T-helper 17 cell (primary cell): ENCODE results near the gene MKNK2. TPM values are rescaled to one million over a fixed set of nuclear protein-coding genes. Genes with fewer than 3 reads are reported as not detected.

Experiments
- ATAC-seq: fragments of 150-1000 bp; cut with Tn5 transposase; 2 replicates; pipeline ENCODE4 v1.10.0; 2021; ENCODE audit warnings: mild to moderate bottlenecking, moderate library complexity
- DNase-seq, 3 donors: peaks; one replicate each; pipeline versions ENCODE4 v3.0.0 to v3.0.0-alpha.2; 2020 to 2021
- H3K9me3 ChIP-seq: one replicate; pipeline ENCODE4 v1.7.0; 2013; ENCODE audit warnings: low read length, mild to moderate bottlenecking; ENCODE audit not compliant: control insufficient read depth, poor library complexity, severe bottlenecking
- H3K27ac Mint-ChIP-seq: one replicate; pipeline ENCODE4 v1.8.0; 2022; ENCODE audit warnings: mild to moderate bottlenecking, moderate library complexity, mixed read lengths
- H3K27me3 Mint-ChIP-seq: one replicate; pipeline ENCODE4 v1.8.0; 2022; ENCODE audit warnings: mixed read lengths
- H3K36me3 Mint-ChIP-seq: one replicate; pipeline ENCODE4 v1.8.0; 2022; ENCODE audit warnings: low read depth, mixed read lengths
- H3K4me1 Mint-ChIP-seq: one replicate; pipeline ENCODE4 v1.8.0; 2022; ENCODE audit warnings: mild to moderate bottlenecking, mixed read lengths
- H3K4me3 Mint-ChIP-seq: one replicate; pipeline ENCODE4 v1.8.0; 2022; ENCODE audit warnings: mild to moderate bottlenecking, moderate library complexity, mixed read lengths
- total RNA-seq, 4 donors: library from RNA in 2 of 4; stranded (reverse) in 2 of 4; gene quantifications; one replicate each; pipeline ENCODE4 v1.2.3 and lab custom pipeline; 2022 to 2026

Gene MKNK2
- total RNA-seq, 2 donors from 2014 or later = 256 to 288 TPM

GRCh38 chr19:2058570-2059421, 7.8 kb upstream of the MKNK2 start:
- ATAC-seq (no peak), DNase-seq (no peak)
- Mint-ChIP-seq H3K27ac (peak overlapping the region; percentile 79), H3K4me1 (peaks cover 35% of the 10 kb centered on the region), H3K36me3 (no peaks in the 10 kb centered on the region), H3K27me3 (no peaks in the 10 kb centered on the region), H3K4me3 (peak overlapping the region; percentile 66)
- H3K9me3 ChIP-seq = no peaks in the 10 kb centered on the region

GRCh38 chr19:2057484-2058469, 6.7 kb upstream of the MKNK2 start:
- ATAC-seq = no peak
- Mint-ChIP-seq H3K27ac (peak overlapping the region; percentile 79), H3K36me3 (no peaks in the 10 kb centered on the region), H3K4me1 (peaks cover 37% of the 10 kb centered on the region), H3K4me3 (peak overlapping the region; percentile 66), H3K27me3 (no peaks in the 10 kb centered on the region)
- no peak for DNase-seq
- no peaks in the 10 kb centered on the region for H3K9me3 ChIP-seq

DNA sequence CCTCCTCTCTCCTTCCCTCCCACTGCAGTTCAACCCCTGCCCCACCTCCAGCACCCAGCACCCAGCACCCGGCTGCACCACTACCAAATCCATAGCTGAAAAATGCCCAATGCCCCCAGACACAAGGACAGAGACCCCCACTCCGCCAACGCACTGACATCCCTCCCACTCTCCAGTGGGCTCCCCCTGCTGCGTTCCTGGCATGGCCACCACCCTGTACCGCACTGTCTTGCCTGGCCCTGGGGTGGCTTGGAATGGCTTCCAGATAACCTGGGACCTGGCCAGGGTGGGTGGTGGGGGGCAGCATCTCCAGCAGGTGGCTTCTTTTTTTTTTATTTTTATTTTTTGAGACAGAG, 5.8 kb upstream of the MKNK2 start:
- H3K4me1 Mint-ChIP-seq = peaks cover 35% of the 10 kb centered on the region
- peak overlapping the region; percentile 79 for H3K27ac Mint-ChIP-seq
- DNase-seq (no peak), ATAC-seq (no peak)
- no peaks in the 10 kb centered on the region for H3K9me3 ChIP-seq
- H3K4me3 Mint-ChIP-seq = peak overlapping the region; percentile 73
- no peaks in the 10 kb centered on the region for H3K27me3 Mint-ChIP-seq
- no peaks in the 10 kb centered on the region for H3K36me3 Mint-ChIP-seq

DNA sequence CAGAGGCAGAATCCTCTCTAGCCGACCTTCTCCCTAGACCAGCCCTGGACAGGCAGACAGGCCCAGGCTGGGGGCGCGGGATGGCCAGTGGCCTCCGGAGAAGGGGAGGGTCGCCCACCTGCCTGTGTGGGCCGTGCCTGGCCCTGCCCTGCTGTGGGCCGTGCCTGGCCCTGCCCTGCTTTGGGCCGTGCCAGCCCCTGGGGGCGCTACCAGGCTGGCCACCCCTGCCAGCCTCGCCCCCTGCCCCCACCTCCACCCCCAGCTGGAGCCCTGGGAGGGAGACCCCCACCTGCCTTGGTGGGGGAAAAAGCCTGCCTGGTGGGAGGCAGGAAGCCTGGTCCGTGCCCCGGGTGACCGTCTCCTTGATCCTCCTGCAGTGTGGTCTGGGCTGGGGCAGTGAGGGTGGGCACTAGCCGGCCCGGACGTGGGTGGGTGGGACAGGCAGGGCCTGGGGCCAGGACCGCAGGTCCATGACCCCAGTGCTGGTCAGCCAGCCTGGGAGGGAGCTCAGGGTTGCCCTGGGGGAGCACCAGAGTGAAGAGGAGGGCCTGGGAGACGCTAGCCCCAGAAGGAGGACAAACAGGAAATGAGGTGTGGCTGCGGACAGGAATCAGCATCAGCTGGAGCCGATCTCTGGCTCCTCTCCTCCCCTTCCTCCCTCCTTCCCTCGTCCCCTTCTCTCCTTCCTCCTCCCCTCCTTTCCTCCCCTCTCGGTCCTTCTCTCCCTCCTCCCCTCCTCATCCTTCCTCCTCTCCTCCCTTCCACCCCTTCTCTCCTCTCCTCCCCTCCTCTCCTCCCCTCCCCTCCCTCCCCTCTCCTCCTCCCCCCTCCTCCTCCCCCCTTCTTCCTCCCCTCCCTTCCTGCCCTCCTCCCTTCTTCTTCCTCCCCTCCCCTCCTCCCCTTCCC, 5.1 kb upstream of the MKNK2 start:
- H3K9me3 ChIP-seq = no peaks in the 10 kb centered on the region
- Mint-ChIP-seq H3K4me1 (peaks cover 39% of the 10 kb centered on the region), H3K27ac (peak overlapping the region; percentile 79), H3K36me3 (peaks cover under 1% of the 10 kb centered on the region), H3K27me3 (no peaks in the 10 kb centered on the region), H3K4me3 (peak overlapping the region; percentile 73)
- ATAC-seq (no peak), DNase-seq (no peak)

DNA sequence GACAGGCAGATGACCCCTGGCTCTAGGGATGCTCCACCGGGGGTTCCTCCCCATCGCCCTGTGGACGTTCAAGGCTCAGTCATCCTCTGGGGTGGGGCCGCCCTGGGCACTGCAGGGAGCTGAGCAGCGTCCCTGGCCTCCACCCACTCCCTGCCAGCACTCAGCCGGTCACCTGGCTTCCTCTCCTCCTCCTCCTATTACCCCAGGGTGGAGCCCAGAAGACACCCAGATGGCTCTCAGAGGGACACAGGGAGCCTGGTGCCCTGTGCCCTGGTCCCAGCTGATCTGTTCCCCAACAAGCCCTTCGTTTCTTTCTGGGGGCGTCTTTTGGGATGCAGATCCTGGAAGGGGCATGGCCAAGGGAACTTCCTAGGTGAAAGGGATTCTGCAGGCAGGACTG, 3.7 kb upstream of the MKNK2 start:
- Mint-ChIP-seq H3K4me1 (peaks cover 33% of the 10 kb centered on the region), H3K27me3 (no peaks in the 10 kb centered on the region), H3K27ac (peak overlapping the region; percentile 79), H3K36me3 (peaks cover 2% of the 10 kb centered on the region), H3K4me3 (peak overlapping the region; percentile 67)
- H3K9me3 ChIP-seq = no peaks in the 10 kb centered on the region
- ATAC-seq = no peak
- DNase-seq = no peak

GRCh38 chr19:2053601-2054389, 2.8 kb upstream of the MKNK2 start:
- no peak overlapping the region for H3K27ac Mint-ChIP-seq
- no peaks in the 10 kb centered on the region for H3K27me3 Mint-ChIP-seq
- peak overlapping the region; percentile 25 for H3K4me3 Mint-ChIP-seq
- no peaks in the 10 kb centered on the region for H3K9me3 ChIP-seq
- DNase-seq (no peak), ATAC-seq (no peak)
- peaks cover 2% of the 10 kb centered on the region for H3K36me3 Mint-ChIP-seq
- H3K4me1 Mint-ChIP-seq = peaks cover 35% of the 10 kb centered on the region

GRCh38 chr19:2051773-2052704, 995 bp upstream of the MKNK2 start:
- H3K36me3 Mint-ChIP-seq = peaks cover 2% of the 10 kb centered on the region
- H3K27me3 Mint-ChIP-seq = no peaks in the 10 kb centered on the region
- ATAC-seq = peak; percentile 44

DNA sequence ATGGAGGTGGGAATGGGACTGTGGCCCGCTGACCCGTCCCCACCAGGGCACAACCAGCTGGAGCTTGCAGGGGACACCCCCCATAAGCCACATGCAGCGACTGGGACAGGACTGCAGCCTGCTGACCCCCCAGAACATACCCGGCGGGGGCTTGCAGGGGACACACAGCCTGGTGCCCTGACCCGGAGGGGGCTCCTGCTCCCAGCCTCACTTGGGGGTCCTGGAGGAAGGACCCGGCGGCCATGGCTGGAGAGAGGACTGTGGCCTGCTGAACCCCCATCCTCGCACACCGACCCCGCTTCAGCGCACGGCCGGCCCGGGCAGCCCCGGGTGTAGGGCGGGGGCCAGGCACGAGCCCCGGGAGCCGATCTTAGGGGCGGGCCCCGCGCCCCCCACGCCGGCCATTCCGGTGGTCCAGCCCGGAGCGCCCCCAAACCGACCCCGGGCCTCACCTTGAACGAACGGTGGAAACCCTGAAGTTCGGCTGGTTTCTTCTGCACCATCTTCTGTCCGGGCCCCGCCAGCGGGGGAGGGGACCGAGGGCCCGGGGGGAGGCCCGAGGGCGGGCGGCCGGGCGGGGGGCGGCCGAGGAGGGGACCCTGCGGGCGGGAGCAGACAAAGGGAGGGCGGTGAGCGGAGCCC, 574 bp downstream of the MKNK2 start:
- Mint-ChIP-seq H3K4me3 (peak overlapping the region; percentile 89), H3K4me1 (peaks cover 27% of the 10 kb centered on the region), H3K27me3 (no peaks in the 10 kb centered on the region), H3K27ac (peak overlapping the region; percentile 95), H3K36me3 (peaks cover 2% of the 10 kb centered on the region)
- ATAC-seq (no peak), DNase-seq (no peak)
- no peaks in the 10 kb centered on the region for H3K9me3 ChIP-seq

More at GRCh38 chr19:2051773-2052704, 995 bp upstream of the MKNK2 start:
- DNase-seq = peak; percentile 34 to 51 (median 40)
- H3K9me3 ChIP-seq = no peaks in the 10 kb centered on the region
- Mint-ChIP-seq H3K4me1 (peaks cover 34% of the 10 kb centered on the region), H3K27ac (peak overlapping the region; percentile 95), H3K4me3 (peak overlapping the region; percentile 88)

GRCh38 chr19:2049741-2050348, 1.2 kb downstream of the MKNK2 start:
- H3K4me1 Mint-ChIP-seq = peaks cover 26% of the 10 kb centered on the region
- H3K4me3 Mint-ChIP-seq = peak overlapping the region; percentile 89
- peak overlapping the region; percentile 84 for H3K27ac Mint-ChIP-seq
- H3K9me3 ChIP-seq = no peaks in the 10 kb centered on the region
- H3K36me3 Mint-ChIP-seq = peaks cover 2% of the 10 kb centered on the region
- no peaks in the 10 kb centered on the region for H3K27me3 Mint-ChIP-seq
- ATAC-seq (peak; percentile 15), DNase-seq (peak in 1 of 3 donors; percentile 38)

DNA sequence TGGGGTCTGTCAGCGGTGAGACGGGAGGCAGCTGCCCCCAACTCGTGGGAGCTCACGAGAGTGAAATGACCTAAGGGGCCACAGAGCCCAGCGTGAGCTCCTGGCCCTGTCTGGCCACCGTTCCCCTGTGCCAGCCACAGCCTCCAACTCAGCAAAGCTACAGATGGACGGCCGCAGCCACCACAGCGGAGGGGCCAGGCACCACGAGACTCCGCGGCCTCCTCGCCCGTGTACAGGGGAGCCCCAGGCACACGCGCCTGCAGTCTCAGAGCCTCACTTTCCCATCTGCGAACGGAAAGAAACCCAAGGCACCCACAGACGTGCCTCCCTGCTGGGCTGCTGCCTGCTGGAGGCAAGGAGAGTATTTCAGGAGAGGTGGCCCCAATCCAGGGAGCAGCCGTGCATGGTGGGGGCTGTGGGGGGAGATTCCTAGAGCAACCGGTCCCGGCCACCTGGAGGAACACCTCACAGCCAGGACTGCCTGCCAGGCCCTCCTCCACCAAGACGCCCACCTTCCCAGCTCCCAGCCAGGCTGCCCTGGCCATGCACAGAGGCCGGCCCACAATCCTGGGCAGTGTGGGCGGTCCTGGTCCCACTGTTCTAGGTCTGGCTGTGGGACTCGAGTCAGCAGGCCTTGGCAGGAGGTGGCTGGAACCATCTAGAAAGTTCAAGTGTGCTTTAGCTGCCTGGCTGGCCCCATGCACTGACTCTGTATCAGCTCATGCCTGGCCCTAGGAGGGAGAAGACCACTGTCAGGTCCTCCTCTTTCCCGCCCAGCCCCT, 1.9 kb downstream of the MKNK2 start:
- no peaks in the 10 kb centered on the region for H3K9me3 ChIP-seq
- Mint-ChIP-seq H3K4me3 (peak overlapping the region; percentile 89), H3K27ac (peak overlapping the region; percentile 84), H3K4me1 (peaks cover 31% of the 10 kb centered on the region), H3K27me3 (no peaks in the 10 kb centered on the region), H3K36me3 (peaks cover 2% of the 10 kb centered on the region)
- ATAC-seq = no peak
- DNase-seq = no peak
